AG10803 (cell line): Measurements from ENCODE around the gene CCDC167.
A peak's percentile ranks its signal among the peaks of the same experiment; 100 is the strongest.

ENCODE experiments used
- DNase-seq: peaks from one replicate; pipeline ENCODE4 v3.0.0; 2010; ENCODE audit warnings: low read depth
- H3K4me3 ChIP-seq: 2 replicates; pipeline ENCODE4 v1.5.1; 2011; ENCODE audit warnings: mild to moderate bottlenecking, low read length, control low read depth
- TF ChIP-seq, protein P1 (sequence below): conservative IDR thresholded peaks from 2 replicates; pipeline ENCODE4 v1.5.1; 2011; ENCODE audit warnings: mild to moderate bottlenecking, low read length, control low read depth, inconsistent platforms

The CCDC167 gene

DNA sequence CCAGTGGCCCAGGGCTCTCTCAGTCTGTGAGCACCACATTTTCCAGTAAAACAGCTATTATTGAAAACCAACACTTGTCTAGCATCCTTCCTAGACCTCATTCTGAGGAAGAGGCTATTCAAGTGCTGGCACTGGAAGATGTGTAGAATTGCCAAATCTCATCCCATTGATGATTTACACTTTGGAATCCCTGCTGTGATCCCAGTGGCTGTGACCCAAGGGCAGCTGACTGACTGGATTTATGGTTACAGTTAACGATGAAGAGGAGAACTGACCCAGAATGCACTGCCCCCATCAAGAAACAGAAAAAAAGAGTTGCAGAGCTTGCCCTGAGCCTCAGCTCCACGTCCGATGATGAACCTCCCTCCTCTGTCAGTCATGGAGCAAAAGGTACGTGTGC, 64.3 kb downstream of the CCDC167 start:
- no peak overlapping the region for H3K4me3 ChIP-seq
- TF ChIP-seq, protein P1, sequence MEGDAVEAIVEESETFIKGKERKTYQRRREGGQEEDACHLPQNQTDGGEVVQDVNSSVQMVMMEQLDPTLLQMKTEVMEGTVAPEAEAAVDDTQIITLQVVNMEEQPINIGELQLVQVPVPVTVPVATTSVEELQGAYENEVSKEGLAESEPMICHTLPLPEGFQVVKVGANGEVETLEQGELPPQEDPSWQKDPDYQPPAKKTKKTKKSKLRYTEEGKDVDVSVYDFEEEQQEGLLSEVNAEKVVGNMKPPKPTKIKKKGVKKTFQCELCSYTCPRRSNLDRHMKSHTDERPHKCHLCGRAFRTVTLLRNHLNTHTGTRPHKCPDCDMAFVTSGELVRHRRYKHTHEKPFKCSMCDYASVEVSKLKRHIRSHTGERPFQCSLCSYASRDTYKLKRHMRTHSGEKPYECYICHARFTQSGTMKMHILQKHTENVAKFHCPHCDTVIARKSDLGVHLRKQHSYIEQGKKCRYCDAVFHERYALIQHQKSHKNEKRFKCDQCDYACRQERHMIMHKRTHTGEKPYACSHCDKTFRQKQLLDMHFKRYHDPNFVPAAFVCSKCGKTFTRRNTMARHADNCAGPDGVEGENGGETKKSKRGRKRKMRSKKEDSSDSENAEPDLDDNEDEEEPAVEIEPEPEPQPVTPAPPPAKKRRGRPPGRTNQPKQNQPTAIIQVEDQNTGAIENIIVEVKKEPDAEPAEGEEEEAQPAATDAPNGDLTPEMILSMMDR, result no peak
- DNase-seq, result no peak

DNA sequence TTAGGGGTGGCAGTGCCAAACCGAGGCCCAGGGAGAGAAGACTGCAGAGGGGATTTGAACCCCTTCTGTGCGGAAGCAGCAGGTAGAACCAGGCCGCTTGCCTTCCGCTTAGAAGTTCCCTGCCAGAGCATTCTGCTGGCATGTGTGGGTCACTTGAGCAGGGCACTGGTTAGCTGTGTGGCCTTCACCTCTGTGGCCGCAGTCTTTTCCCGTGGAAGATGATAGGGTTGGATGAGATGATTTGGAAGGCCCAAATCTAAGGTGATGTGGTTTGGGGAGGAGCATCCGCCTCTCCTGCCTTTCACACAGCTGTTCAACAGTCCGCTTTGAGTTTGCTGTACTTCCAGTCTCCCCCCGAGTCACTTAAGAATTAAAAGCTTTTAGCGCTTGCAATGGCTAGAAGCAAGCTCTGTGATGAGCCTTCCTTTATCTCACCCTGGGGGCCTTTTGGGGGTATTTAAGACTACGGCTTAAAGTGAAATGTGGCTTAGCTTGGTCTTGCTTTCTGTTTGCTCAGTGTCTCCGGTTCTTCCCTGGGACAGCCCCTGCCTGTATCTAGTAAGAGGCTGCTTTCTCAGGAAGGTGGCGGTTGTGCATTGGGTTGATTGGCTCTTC, 65.9 kb downstream of the CCDC167 start:
- peak overlapping the region; percentile 90 for H3K4me3 ChIP-seq
- no peak for DNase-seq
- TF ChIP-seq, protein P1, result no peak
